ENCODE measurements around the gene CEACAM21. TPM values are rescaled to one million over a fixed set of nuclear protein-coding genes. Genes with fewer than 3 reads are reported as not detected.
A peak's percentile ranks its signal among the peaks of the same experiment; 100 is the strongest.

The CEACAM21 gene
- total RNA-seq, 1 experiment from 2014 or later: 0.25 TPM

DNA sequence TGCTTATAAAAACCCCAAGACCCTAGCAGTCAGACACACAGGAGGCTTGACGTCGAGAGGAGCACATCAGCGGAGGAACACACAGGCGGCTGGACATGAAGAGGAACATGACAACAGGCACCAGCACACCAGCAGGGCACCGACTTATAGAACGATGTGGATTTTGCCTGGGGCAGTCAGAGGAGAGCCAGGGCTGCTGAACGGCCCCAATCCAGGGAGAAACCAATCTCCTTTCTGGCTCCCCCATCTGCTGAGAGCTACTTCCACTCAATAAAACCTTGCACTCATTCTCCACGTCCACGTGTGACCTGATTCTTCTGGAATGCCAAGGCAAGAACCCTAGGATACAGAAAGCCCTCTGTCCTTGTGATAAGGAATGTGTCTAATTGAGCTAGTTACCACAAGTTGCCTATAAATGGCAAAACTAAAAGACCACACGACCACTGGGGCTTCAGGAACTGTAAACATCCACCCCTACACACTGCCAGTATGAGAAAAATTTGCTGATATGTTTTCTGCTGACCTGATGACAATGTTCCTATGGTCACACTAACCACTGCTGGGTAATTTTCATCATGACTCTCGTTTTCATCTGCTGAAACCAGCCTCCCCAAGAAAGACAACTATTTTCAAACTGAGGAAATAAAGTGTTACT lies 35.8 kb upstream of the CEACAM21 start:
- Histone ChIP-seq H3K4me3 (replicated peaks in 1 of 2; ENCODE audit: low read depth in 1 of 2, low read length in 2 of 2) (no peak overlapping the region), H4K20me1 (ENCODE audit: insufficient read depth) (no peaks in the 10 kb centered on the region), H3K36me3 (ENCODE audit: control insufficient read depth in 1 of 2, insufficient read depth in 2 of 2, low read length in 2 of 2) (no peaks in the 10 kb centered on the region), H3K9ac (ENCODE audit: low read length) (no peak overlapping the region), H3K4me1 (ENCODE audit: control insufficient read depth in 1 of 2, insufficient read depth in 2 of 2, low read length in 2 of 2) (peaks cover 0 to 4% of the 10 kb centered on the region in 2 experiments; a peak in 1 of 4 replicates), H3K79me2 (ENCODE audit: insufficient read depth, low read length) (no peaks in the 10 kb centered on the region), H3K9me3 (ENCODE audit: control insufficient read depth in 1 of 2, insufficient read depth in 1 of 2, low read depth in 1 of 2, low read length in 2 of 2) (no peaks in the 10 kb centered on the region; a peak in 1 of 4 replicates), H3K27ac (ENCODE audit: low read depth, low read length) (no peak overlapping the region), H2AFZ (ENCODE audit: low read depth, low read length, poor library complexity, severe bottlenecking) (peak overlapping the region; percentile 44), H3K9me2 (ENCODE audit: insufficient read depth) (no peaks in the 10 kb centered on the region), H3K27me3 (ENCODE audit: insufficient read depth, low read length) (no peaks in the 10 kb centered on the region), H3K4me2 (ENCODE audit: low read length) (no peak overlapping the region)
- intact Hi-C loops (cut with micrococcal nuclease): no loop called here
- TF ChIP-seq EZH2phosphoT487 (IDR thresholded peaks at IDR 0.05; ENCODE audit: borderline replicate concordance) (no peak), ZNF274 (IDR thresholded peaks at IDR 0.05; ENCODE audit: low read depth, low read length) (no peak), CBX3 (IDR thresholded peaks at IDR 0.05; ENCODE audit: low read depth) (no peak)
- TF ChIP-seq, protein P1, sequence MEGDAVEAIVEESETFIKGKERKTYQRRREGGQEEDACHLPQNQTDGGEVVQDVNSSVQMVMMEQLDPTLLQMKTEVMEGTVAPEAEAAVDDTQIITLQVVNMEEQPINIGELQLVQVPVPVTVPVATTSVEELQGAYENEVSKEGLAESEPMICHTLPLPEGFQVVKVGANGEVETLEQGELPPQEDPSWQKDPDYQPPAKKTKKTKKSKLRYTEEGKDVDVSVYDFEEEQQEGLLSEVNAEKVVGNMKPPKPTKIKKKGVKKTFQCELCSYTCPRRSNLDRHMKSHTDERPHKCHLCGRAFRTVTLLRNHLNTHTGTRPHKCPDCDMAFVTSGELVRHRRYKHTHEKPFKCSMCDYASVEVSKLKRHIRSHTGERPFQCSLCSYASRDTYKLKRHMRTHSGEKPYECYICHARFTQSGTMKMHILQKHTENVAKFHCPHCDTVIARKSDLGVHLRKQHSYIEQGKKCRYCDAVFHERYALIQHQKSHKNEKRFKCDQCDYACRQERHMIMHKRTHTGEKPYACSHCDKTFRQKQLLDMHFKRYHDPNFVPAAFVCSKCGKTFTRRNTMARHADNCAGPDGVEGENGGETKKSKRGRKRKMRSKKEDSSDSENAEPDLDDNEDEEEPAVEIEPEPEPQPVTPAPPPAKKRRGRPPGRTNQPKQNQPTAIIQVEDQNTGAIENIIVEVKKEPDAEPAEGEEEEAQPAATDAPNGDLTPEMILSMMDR (IDR thresholded peaks at IDR 0.05 in 2 of 3, conservative IDR thresholded peaks at IDR 0.05 in 1 of 3; ENCODE audit: borderline replicate concordance in 1 of 3, insufficient read depth in 1 of 3, low read depth in 2 of 3, low read length in 2 of 3): no peak
- TF ChIP-seq, protein P2, sequence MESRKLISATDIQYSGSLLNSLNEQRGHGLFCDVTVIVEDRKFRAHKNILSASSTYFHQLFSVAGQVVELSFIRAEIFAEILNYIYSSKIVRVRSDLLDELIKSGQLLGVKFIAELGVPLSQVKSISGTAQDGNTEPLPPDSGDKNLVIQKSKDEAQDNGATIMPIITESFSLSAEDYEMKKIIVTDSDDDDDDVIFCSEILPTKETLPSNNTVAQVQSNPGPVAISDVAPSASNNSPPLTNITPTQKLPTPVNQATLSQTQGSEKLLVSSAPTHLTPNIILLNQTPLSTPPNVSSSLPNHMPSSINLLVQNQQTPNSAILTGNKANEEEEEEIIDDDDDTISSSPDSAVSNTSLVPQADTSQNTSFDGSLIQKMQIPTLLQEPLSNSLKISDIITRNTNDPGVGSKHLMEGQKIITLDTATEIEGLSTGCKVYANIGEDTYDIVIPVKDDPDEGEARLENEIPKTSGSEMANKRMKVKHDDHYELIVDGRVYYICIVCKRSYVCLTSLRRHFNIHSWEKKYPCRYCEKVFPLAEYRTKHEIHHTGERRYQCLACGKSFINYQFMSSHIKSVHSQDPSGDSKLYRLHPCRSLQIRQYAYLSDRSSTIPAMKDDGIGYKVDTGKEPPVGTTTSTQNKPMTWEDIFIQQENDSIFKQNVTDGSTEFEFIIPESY (IDR thresholded peaks at IDR 0.05; ENCODE audit: extremely low read depth, insufficient replicate concordance, low read length): no peak
- TF ChIP-seq, protein P3, sequence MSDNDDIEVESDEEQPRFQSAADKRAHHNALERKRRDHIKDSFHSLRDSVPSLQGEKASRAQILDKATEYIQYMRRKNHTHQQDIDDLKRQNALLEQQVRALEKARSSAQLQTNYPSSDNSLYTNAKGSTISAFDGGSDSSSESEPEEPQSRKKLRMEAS (IDR thresholded peaks at IDR 0.05): no peak
- no peak for DNase-seq (ENCODE audit: low read depth, low spot score)
- ChIA-PET POLR2A (no interaction called here), RAD21 (ENCODE audit: low non-redundant PET in 1 of 2, low total read pairs in 2 of 2, uncharacterized antibody in 2 of 2, unreplicated experiment in 2 of 2) (no interaction called here), CTCF (interaction anchor here (1.3 kb wide), 1 partner anchor 91 kb away, joined by 5 read pairs; no protein-coding TSS in a partner anchor)
- ATAC-seq: no peak
- no TSS peak for BruUV-seq (replicated peaks)
